GM21529 (cell line): ENCODE results near the gene EPS15.
"Not testable (repeated sequence)": the region's sequence is repeated elsewhere in the genome, so short reads cannot be mapped to it uniquely, and the experiment has no call there.

Experiments
- ATAC-seq: cut with Tn5 transposase; IDR thresholded peaks from one replicate; pipeline ENCODE4 v1.9.1; 2021; ENCODE audit not compliant: unreplicated experiment

EPS15 gene

GRCh38 chr1:51543858-51544257, 24.8 kb upstream of the EPS15 start:
- no peak for ATAC-seq

- ATAC-seq = no peak
These were observed 23.3 kb upstream of the EPS15 start for GRCh38 chr1:51542158-51542953.

- no peak for ATAC-seq
These were observed 22.4 kb upstream of the EPS15 start for GRCh38 chr1:51541313-51542050.

GRCh38 chr1:51537568-51537967, 18.5 kb upstream of the EPS15 start:
- no peak for ATAC-seq

- ATAC-seq = peak; percentile 50
These were observed 16.0 kb upstream of the EPS15 start for GRCh38 chr1:51535006-51535592.

GRCh38 chr1:51534447-51534846, 15.4 kb upstream of the EPS15 start:
- ATAC-seq = peak; percentile 72

GRCh38 chr1:51532853-51533252, 13.8 kb upstream of the EPS15 start:
- ATAC-seq = no peak

- ATAC-seq = not testable (repeated sequence)
These were observed 11.4 kb upstream of the EPS15 start for GRCh38 chr1:51530447-51530846.

GRCh38 chr1:51527144-51527543, 8.1 kb upstream of the EPS15 start:
- no peak for ATAC-seq

- ATAC-seq = peak; percentile 67
These were observed 7.2 kb upstream of the EPS15 start for GRCh38 chr1:51526248-51526647.

GRCh38 chr1:51525295-51525694, 6.2 kb upstream of the EPS15 start:
- no peak for ATAC-seq

GRCh38 chr1:51524817-51525216, 5.8 kb upstream of the EPS15 start:
- ATAC-seq = no peak

GRCh38 chr1:51523931-51524330, 4.9 kb upstream of the EPS15 start:
- ATAC-seq = no peak

- ATAC-seq = no peak
These were observed 1.7 kb upstream of the EPS15 start for GRCh38 chr1:51520700-51521248.

- ATAC-seq = no peak
These were observed 1.0 kb upstream of the EPS15 start for GRCh38 chr1:51519865-51520699.

- peak; percentile 40 for ATAC-seq
These were observed 449 bp downstream of the EPS15 start for GRCh38 chr1:51518586-51519047.

- peak; percentile 43 for ATAC-seq
These were observed 957 bp downstream of the EPS15 start for GRCh38 chr1:51518033-51518585.

- ATAC-seq = no peak
These were observed 1.6 kb downstream of the EPS15 start for GRCh38 chr1:51517361-51518032.

GRCh38 chr1:51516649-51517158, 2.4 kb downstream of the EPS15 start:
- no peak for ATAC-seq
